Prostate gland (tissue), 2 donors: ENCODE results near the gene TSPAN32. TPM values are rescaled to one million over a fixed set of nuclear protein-coding genes. Genes with fewer than 3 reads are reported as not detected.
"Not testable (repeated sequence)": the region's sequence is repeated elsewhere in the genome, so short reads cannot be mapped to it uniquely, and the experiment has no call there.

Experiments
- DNase-seq: peaks from one replicate; pipeline ENCODE4 v3.0.0-alpha.2; 2019; ENCODE audit warnings: low spot score
- H3K27ac ChIP-seq, 2 donors: fragments of 200-600 bp; sonication (generic); 2 replicates each; pipeline ENCODE4 v1.5.1; 2017 to 2019
- H3K27me3 ChIP-seq: fragments of 200-600 bp; sonication (generic); replicated peaks from 2 replicates; pipeline ENCODE4 v1.5.1; 2019; ENCODE audit not compliant: insufficient read depth
- H3K36me3 ChIP-seq, 2 donors: fragments of 200-600 bp; sonication (generic); 1 replicate in 1 of 2; 2 replicates in 1 of 2; pipeline versions ENCODE4 v1.5.1 to v1.8.1; 2017 to 2019
- H3K4me1 ChIP-seq: fragments of 200-600 bp; sonication (generic); replicated peaks from 2 replicates; pipeline ENCODE4 v1.5.1; 2019
- H3K4me3 ChIP-seq, 2 donors: fragments of 200-600 bp; sonication (generic); 2 replicates each; pipeline ENCODE4 v1.5.1; 2017 to 2019
- H3K9me3 ChIP-seq: fragments of 200-600 bp; sonication (generic); 2 replicates; pipeline ENCODE4 v1.5.1; 2017
- CTCF ChIP-seq, 4 experiments: fragments of 200-600 bp in 2 of 4; fragments of 450-650 bp in 2 of 4; sonication (generic) in 2 of 4; IDR thresholded peaks; 1 replicate in 3 of 4; 2 replicates in 1 of 4; pipeline ENCODE4 v1.5.1; 2016 to 2019; ENCODE audit warnings: antibody characterized with exemption in 4 of 4, mild to moderate bottlenecking in 2 of 4, moderate library complexity in 2 of 4
- POLR2A ChIP-seq: fragments of 450-650 bp; IDR thresholded peaks from one replicate; pipeline ENCODE4 v1.6.1; 2016; ENCODE audit warnings: antibody characterized with exemption, mild to moderate bottlenecking
- POLR2AphosphoS5 ChIP-seq: sonication (generic); formaldehyde crosslinking; IDR thresholded peaks from one replicate; pipeline ENCODE4 v1.6.1; 2017; ENCODE audit warnings: antibody characterized with exemption
- WGBS: methylation state at CpG from one replicate; pipeline ENCODE4 v1.1.5; 2018; 5-methylcytosine and 5-hydroxymethylcytosine counted together
- intact Hi-C: fragments of 100-400 bp; cut with DNase I; formaldehyde crosslinking; loops from one replicate; pipeline ENCODE4 v1.14.2; 2022
- total RNA-seq, 2 donors: library from RNA; depleted of rRNA; stranded (reverse); fragments of >200 nt; gene quantifications; one replicate each; pipeline ENCODE4 v1.1.0, GENCODE V29; 2016

Gene TSPAN32
- total RNA-seq, 2 donors from 2014 or later, result not detected

GRCh38 chr11:2351701-2352100 lies 49.9 kb downstream of the TSPAN32 start:
- no peaks in the 10 kb centered on the region for H3K36me3 ChIP-seq
- H3K27ac ChIP-seq, result no peak overlapping the region
- H3K4me3 ChIP-seq, result no peak overlapping the region
- no peaks in the 10 kb centered on the region for H3K27me3 ChIP-seq
- H3K9me3 ChIP-seq, result no peaks in the 10 kb centered on the region
- 100% methylated on average over 1 of the region's 3 CpGs for WGBS
- intact Hi-C loops, result no loop called here
- DNase-seq, result no peak
- TF ChIP-seq POLR2A, result no peak
- TF ChIP-seq CTCF (IDR thresholded peaks at IDR 0.05), result no peak
- no peak for TF ChIP-seq POLR2AphosphoS5
- no peaks in the 10 kb centered on the region for H3K4me1 ChIP-seq

- H3K36me3 ChIP-seq, result no peaks in the 10 kb centered on the region
- no peak overlapping the region for H3K27ac ChIP-seq
- H3K4me1 ChIP-seq, result no peaks in the 10 kb centered on the region
- no peaks in the 10 kb centered on the region for H3K27me3 ChIP-seq
- intact Hi-C loops, result no loop called here
- TF ChIP-seq POLR2AphosphoS5, result no peak
- no peak for TF ChIP-seq CTCF (IDR thresholded peaks at IDR 0.05)
- no peak for TF ChIP-seq POLR2A
- no peak for DNase-seq
- no peak overlapping the region for H3K4me3 ChIP-seq
- no peaks in the 10 kb centered on the region for H3K9me3 ChIP-seq
- 73% methylated on average over 4 of the region's 4 CpGs for WGBS
Measured at GRCh38 chr11:2352420-2352819, 50.6 kb downstream of the TSPAN32 start.

- 77% methylated on average over 7 of the region's 7 CpGs for WGBS
- TF ChIP-seq POLR2A (no peak), CTCF (IDR thresholded peaks at IDR 0.05) (no peak), POLR2AphosphoS5 (no peak)
- no peak for DNase-seq
Measured at GRCh38 chr11:2355000-2355644, 53.3 kb downstream of the TSPAN32 start.

GRCh38 chr11:2357246-2357645 lies 55.4 kb downstream of the TSPAN32 start:
- TF ChIP-seq POLR2AphosphoS5, result no peak
- no peak for TF ChIP-seq POLR2A
- TF ChIP-seq CTCF (IDR thresholded peaks at IDR 0.05), result no peak
- no peaks in the 10 kb centered on the region for H3K4me1 ChIP-seq
- 68% methylated on average over 8 of the region's 8 CpGs for WGBS
- no peaks in the 10 kb centered on the region for H3K27me3 ChIP-seq
- no peak overlapping the region for H3K4me3 ChIP-seq
- intact Hi-C loops, result no loop called here
- H3K27ac ChIP-seq, result no peak overlapping the region
- no peaks in the 10 kb centered on the region for H3K9me3 ChIP-seq
- H3K36me3 ChIP-seq, result no peaks in the 10 kb centered on the region
- no peak for DNase-seq

More at GRCh38 chr11:2355000-2355644, 53.3 kb downstream of the TSPAN32 start:
- no peaks in the 10 kb centered on the region for H3K36me3 ChIP-seq
- no peak overlapping the region for H3K4me3 ChIP-seq
- H3K27me3 ChIP-seq, result no peaks in the 10 kb centered on the region
- intact Hi-C loops, result no loop called here
- no peaks in the 10 kb centered on the region for H3K4me1 ChIP-seq
- H3K27ac ChIP-seq, result no peak overlapping the region
- H3K9me3 ChIP-seq, result no peaks in the 10 kb centered on the region

GRCh38 chr11:2357651-2358050 lies 55.8 kb downstream of the TSPAN32 start:
- intact Hi-C loops, result not testable (repeated sequence)
- 95% methylated on average over 13 of the region's 13 CpGs for WGBS

More at GRCh38 chr11:2357651-2358050, 55.8 kb downstream of the TSPAN32 start:
- H3K27ac ChIP-seq, DNase-seq, H3K27me3 ChIP-seq, H3K36me3 ChIP-seq, H3K4me3 ChIP-seq, H3K9me3 ChIP-seq, H3K4me1 ChIP-seq: not testable (repeated sequence)
